Measurements from ENCODE around the gene DPEP2.
"Not testable (repeated sequence)": the region's sequence is repeated elsewhere in the genome, so short reads cannot be mapped to it uniquely, and the experiment has no call there.

The DPEP2 gene

DNA sequence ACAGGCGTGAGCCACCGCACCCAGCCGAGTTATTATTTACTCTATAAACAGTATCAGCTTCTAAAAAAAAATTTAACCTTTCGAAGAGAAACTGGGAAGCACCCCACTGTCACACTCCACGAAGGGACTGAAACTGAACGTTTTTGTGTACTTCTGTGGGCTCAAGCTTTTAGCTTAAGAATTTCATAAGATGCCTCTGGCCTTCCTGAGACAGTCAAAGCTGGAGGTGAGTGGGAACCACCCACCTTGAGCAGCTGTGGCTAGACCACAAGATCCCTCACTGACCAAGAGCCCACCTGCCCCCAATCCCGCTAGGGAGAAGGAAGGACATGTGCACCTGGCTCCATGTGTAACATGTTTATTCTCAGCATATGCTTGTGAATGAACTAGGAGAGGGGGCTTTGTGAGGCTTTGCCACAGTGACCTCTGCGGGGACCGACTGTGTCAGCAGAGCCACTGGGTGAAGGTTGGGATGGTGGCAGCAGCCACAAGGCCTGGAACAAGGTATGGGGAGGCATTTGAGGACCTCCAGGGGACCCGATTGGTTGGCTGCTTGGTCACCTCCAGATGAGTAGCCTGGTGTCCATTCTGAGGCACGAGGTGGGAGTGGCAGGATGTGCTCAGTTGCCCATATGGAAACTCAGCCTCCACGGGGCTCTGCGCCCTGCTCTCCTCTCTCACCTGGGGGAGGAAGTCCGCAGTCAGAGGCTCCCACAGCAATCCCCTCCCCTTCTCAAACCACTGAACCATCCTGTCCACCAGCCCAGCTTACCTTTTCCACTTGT is 23.8 kb downstream of the DPEP2 start:
- DNase-seq: no peak

DNA sequence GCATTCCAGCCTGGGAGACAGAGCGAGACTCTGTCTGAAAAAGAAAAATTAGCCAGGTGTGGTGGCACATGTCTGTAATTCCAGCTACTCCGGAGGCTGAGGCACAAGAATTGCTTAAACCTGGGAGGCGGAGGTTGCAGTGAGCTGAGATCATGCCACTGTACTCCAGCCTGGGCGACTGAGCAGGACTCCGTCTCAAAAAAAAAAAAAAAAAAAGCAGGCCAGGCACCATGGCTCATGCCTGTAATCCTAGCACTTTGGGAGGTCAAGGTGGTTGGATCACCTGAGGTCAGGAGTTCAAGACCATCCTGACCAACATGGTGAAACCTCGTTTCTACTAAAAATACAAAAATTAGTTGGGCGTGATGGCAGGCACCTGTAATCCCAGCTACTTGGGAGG is 27.0 kb downstream of the DPEP2 start:
- DNase-seq: not testable (repeated sequence)

DNA sequence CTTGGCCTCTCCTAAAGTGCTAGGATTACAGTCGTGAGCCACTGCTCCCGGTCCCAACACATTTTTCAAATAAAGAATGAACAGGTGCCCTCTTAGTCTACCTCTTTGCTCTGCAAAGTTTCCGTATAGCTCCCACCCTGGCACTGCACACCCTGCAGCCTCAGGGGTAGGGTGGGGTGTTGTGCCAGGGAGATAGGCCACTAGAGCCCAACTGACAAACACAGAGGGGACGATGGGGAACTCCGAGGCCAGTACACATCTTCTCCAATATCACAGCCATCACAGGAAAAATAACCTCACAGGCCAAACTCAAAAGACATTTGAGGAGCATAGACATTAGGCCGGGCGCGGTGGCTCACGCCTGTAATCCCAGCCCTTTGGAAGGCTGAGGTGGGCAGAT is 28.2 kb downstream of the DPEP2 start:
- DNase-seq: no peak

DNA sequence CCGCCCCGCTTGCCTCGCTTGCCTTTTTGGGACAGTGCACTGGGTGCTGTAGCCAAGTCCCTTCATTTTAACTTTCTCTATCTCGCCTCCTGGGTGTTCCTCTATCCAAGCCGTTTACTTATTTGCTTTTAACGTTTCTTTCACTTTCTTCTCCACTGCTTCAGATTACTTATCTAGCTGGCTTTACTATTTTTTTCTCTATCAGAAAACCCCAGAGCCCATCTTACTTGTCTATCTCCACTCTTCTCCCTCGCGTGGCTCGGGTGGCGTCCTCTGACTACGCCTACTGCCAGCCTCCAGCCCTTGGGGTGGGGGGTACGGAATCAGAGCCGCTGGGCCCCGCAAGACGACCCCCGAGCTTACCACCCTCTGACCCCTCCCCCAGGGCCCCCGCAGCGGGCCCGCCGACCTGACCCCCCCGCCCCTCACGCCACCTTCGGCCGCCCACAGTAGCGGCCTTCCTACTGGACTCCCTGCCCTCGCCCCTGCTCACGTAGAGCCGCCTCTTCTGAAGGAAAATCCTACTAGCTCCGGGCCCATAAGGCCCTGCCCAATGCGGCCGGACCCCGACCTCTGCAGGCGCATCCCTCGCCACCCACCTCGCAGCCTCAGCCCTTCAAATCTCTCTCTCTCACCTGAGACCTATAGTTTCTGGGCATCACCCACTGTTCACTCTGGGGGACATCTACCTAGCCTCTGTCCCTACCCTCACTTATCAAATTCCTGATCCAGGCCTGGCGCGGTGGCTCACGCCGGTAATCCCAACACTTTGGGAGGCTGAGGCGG is 29.8 kb downstream of the DPEP2 start:
- no peak for DNase-seq

DNA sequence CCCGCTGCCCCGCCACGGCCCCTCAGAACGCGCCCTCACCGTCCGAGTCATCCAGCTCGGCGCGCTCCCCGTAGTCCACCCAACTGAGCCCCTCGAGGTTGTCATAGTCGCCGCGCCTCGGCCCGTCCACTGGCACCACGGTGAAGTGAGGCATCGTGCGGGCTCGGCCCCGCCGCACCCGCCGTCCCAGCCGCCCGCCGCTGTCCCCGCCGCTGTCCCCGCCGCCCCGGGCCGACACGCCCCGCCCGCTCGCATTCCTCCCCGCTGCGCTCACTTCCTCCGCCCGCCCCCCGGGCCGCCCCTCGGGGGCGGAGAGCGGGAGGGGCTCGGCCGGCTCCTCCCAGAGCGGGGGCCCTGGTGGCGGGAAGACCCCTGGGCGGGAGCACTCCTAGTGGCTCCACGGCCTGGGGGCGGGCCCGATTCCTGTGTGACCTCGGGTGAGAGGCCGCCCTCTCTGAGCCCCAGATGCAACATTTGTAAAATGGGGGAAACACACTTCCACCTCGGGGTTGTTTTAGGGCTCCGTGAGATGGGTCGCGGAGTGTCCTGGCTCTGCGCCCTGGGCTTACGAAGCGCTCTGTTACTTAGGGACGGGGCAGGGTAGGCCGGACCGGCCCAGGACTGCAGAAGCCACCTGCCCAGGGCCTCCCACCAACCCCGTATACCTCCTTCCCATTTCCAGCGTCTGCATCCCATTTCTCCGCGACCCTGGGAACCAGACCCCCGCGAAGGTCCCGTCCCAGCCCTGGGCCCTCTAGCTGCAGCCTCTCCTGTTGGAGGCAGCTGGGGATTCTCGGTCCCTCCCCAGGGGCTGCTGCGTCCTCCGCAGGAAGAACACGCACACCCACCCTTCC is 30.7 kb downstream of the DPEP2 start, which contains the start of gene SLC12A4:
Gene SLC12A4, minus strand, starts transcription at position 238 of the 854 bp plus-strand sequence. Its CDS starts 84 bp downstream, at position 154.
- DNase-seq: peak; percentile 90

DNA sequence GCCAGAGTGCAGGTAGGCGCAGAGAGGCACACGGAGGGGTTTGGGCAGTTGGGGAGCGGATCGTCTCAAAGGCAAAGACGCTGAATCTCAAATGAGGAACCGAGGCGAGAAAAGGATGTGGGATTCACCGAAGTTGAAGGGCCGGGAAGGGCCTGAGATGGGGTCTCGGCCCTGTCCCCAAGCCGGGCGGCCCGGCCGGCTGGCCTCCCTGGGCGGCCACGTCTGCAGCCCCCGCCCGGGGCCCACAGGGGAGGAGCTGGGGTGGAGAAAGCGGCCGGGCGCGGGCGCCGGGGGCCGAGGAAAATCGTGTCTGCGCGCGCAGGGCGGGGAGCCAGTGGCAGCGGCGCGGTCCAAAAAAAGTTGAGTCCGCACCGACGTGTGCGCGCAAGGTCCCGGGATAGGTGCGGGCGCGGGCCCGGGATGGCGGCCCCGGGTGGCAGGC is 31.3 kb downstream of the DPEP2 start:
- no peak for DNase-seq

DNA sequence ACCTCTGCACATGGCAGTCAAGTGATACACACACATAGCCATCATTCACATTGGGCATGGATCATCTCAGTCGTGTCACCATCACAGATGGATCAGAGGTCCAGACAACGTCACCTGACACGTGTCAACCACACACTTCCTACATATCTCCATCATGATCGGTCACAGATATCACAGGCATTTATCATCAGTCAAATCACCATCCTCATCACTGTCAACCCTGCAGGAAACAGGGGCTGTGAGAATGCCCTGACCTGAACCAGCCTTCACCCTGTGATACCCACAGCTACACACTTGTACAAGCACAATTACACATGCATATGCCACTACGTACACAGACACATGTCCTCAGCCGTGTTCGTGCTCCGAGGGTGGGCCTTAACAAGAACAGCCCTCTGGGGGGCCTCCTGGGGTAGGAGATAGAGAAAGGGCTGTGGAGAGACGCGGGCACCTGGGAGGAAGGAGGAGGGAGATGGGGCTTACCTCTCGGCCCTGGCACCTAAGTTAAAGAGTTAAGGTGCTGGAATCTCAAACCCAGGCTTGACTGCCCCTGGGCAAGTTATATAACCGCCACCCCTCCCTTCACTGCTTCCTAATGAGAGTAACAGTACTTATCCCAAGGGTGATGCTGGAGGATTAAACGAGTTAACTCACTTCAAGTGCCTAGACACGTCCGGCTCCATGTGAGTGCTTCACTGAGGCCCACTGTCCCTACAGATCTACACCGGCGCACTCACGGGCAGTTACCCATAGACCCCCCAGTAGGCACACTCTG is 31.9 kb downstream of the DPEP2 start:
- DNase-seq: peak; percentile 38

DNA sequence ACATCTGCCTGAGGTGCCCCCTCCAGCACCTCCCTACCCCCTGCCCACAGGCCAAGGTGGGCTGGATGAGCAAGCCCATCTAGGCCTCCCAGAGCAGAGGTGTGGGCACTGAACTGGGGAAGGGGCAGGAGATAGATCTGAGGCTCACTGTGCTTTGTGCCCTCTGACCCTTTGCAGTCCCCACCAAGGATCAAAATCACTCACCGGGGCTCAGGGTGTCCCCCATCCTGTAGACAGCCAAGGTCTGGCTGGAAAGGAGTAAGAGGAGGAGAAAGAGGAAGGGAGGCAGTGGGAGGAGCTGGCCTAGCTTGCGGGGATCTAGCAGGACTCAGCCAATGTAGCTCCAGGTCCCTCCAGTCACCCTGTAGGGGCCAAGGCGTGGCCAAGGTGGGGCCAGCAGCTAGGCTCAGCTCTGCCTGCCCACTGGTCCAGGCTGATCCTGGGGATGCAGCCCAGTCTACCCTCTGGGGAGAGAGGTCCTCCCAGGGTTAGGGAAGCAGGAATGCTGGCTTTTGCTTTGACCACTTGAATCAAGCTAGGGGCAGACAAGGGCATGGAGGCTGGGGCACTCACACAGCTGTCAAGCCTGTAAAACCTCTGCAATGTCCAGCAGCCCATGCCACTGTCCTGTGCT is 32.6 kb downstream of the DPEP2 start:
- DNase-seq: no peak

DNA sequence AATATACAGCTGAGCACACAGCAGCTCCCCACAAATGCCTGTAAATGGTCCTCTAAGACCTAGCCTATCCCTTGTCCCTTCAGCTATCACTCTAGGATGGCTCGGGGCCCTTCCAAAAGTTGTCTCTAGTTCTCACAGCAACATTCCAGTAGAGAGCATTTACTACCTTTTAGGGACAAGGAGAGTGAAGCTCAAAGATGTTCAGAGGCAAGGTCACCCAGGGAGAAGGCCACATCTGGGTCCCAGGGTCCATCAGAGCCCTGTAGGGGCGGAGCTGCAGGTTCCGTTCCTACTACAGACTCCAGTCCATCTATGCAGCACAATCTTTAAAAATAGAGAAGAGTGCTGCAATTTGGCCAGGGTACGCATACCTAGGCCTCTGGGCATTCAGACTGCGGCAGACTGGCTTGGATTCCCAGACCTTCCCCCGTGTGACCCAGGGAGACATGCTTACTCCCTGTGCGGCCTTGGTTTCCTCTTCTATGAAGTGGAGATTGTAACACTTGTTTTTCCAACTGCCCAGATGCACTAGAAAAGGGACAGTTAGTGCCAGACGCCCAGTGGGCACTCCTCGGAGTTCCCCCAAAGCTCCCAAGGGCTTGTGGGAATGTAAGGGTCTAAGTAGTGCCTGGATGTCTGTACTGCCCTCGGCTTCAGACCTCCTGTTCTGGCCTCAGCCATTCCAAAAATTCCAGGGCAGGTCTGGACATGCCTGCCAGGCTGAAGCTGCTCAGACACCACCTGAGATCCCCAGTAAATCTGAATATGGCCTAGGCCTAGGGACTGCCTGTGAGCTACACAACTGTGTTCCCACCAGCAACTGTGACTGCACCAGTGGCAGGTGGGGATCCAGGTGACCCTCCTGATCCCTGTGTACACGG is 33.4 kb downstream of the DPEP2 start:
- DNase-seq: no peak

DNA sequence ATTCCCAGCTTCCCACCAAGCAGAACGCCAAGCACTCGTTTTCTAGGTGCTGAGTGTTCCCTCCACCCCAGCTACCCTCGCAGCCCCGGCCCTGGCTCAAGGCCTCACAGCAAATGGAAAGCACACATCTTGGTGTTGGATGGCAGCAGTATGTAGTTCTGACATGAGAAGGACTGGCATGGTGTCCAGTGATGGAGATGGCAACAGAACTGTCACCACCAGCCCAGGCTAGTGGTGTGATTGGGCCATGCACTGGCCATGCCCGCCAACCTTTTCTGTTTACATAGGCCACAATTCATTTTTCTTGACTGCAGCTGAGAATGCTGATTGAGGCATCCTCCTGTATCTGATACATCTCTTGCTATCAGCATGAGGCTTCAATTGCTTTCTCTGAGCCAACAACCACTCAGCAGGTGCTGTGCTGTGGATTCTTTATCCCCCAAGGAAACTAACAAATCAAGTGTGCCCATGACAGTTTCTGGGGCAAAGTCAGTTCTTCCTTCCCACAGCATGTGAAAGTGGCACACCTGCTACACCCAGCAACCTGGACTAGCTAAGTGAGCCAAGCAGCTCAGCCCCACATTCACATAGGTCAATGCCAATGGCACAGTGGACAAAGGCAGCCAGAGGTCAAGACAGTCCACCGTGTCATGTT is 34.7 kb downstream of the DPEP2 start:
- no peak for DNase-seq

DNA sequence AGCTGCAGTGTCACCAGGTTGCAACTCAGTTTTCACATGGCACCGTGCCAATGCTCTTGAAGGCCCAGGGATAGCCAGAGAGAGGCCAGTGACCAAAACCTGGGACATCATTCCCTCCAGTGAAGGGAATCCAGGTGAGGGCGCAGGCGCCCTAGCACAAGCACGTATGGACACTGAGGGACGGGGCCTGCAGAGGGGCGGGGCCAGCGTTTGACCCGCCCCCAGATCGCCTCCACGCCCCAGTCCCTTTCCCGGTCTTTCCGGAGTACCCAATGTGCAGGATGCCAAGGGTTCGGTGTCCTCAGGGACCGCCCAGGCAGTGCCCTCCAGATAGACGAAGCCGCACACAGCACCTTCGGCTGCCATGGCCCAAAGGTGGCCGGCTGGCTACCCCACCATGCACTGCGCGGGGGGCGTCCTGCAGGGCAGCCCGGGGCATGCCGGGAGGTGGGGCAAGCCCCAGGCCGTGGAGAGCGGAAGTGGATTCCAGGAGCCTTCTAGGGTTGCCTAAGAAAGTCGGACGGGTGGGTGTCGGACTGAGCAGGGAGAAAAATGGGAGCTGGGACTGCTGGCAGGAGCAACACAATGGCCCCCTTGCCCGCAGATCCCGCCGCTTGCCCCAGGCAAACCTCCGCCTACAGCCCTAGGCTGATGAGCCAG is 35.5 kb downstream of the DPEP2 start:
- DNase-seq: no peak

DNA sequence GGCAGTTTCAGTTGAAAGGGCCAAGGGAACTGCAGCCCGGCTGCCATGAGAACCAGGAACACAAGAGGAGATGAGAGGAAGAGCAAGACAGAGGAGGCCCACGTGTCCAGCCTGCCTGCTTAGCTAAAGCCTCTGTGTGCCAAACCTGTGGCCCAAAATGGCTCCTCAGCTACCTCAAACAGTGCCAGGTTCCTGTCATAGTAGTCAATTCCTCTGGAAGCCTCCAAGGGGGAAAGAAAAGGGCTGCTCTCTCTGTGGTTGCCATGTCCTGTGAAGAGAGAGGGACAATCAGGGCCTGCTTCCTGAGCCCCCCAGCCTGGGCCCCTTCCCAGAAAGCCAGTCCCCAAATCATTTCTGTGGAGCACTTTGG is 36.0 kb downstream of the DPEP2 start:
- no peak for DNase-seq

DNA sequence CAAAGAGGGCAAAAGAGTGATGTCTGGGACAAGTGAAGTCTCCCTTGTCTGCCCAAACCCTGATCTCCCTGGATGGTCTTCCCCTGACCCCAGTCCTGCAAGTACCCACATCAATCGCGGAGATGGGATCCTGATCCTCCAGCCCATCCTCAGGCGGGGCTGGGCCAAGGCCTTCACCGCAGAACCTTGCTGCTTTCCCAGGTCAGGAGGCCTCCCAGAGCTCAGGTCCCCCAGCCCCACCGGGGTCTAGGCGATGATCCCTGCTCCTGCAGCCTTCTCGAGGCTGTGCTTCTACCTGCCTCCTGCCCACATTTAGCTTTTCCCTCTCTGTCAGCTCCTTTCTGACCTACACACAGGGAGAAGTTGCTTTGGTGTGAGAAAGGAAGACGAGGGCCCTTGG is 37.1 kb downstream of the DPEP2 start:
- no peak for DNase-seq

DNA sequence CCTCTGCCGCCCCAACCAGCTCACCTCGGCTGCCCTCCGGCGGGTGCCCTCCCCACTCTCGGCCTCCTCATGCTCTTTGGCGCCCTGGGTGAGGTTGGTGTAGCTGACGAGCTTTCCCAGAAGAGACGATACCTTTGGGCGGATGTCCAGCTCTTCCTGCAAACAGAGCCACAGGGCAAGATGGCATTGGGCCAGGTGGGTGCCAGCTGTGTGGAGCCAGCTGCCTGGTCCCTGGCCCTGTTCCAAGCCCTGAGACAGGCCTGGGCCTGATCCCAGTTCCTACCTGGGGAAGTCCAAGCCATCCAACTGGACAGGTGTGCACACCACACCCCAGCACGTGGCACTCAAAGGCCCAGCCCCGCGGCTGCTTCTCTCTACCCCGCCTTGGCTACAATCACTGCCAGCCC is 37.7 kb downstream of the DPEP2 start:
- DNase-seq: no peak

DNA sequence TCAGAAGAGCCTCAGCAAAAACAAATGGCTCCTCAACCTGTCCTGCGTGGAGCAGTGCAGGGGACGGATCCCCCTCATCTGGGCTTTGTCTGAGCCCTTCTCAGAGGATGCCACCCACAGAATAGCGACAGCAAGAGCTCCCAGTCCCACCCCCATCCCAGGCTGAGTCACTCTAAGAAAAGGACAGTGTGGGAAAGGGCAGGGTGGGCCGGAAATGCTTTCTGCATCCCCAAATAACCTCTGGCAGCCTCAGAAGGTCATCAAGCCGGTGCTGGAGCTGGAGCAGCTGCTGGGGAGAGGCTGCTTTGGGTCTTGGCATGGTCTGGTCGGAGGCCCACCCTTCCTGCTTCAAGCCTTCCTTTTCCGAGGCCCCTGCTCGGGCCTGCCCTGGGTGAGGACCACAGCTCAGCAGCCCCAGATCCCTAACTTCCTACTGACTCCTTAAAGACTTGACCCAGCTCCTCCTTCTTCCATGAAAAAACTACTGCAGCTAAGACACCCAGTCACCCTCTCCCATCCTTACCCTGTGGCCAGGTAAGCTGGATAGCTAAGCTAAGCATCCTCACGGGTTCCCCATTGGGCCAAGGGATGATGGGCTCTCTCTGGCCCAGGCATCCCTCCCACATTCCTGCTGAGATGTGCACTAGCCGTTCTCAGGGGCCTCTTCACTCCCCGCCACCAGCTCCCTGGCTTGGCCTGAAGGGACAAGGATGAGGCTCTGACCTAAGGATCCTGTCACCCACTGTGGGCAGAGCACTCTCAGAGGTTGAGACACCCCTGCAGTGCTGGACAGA is 39.6 kb downstream of the DPEP2 start:
- no peak for DNase-seq

DNA sequence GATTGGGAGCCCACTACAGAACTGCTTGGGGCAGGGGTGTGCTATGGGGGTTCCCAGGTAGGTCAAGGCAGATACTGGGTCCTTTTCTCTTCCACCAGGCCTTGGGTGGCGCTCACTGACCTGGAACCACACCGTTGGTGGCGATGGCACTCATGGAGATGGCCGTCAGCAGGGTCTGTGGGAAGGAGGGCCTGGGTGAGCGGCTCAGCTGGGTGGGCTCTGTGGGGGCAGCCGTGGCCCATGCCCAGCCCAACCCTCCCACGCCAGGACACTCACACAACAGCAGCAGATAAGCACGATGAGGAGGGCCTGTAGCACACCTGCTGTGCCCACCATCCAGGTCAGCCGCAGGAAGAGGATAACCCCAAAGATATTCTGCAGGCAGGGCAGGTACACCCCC is 41.7 kb downstream of the DPEP2 start:
- DNase-seq: no peak

DNA sequence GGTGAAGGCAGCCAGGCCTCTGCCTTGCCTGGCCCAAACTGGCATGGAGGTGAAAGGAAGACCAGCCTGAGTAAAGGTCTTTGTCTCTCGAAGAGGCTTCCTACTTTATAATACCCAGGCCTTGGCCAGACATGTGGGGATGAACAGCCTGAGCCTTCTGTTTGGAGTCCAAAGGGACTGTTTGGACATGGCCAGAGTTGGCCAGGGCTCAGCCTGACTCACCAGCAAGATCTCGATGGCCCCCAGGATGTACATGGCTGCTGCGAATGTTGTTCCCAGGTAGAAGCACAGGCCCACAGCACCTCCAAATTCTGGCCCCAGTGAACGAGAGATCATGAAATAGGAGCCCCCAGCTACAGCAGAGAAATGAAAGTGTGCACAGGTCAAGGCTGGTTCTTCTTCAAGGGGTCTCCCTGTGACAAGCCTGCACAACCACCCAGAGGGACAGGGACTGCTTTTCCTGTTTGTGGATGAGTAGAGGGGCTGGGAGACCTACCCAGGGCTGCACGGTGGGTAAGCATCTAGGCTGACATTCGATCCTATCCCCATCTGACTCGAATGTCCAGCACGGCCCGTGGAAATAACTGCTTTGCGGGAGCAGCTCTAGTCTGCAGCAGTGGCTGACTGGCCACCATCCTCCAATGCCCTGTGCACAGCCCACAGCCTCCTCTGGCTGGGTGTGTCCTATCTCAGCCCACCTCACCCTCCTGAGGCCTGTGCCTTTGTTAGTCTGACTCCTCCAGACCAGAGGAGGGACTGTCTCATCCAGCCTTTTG is 44.7 kb downstream of the DPEP2 start:
- DNase-seq: no peak

Data from stimulated activated CD4-positive, alpha-beta T cell treated with anti-CD3 and anti-CD28 coated beads, Interleukin-1b, Interleukin-23, amount 100 ng/mL, for 48 hours (primary cell).